ENCODE results near the gene SPTAN1. TPM values are rescaled to one million over a fixed set of nuclear protein-coding genes. Genes with fewer than 3 reads are reported as not detected.

The SPTAN1 gene
- total RNA-seq, 1 experiment from 2014 or later = 408 TPM

DNA sequence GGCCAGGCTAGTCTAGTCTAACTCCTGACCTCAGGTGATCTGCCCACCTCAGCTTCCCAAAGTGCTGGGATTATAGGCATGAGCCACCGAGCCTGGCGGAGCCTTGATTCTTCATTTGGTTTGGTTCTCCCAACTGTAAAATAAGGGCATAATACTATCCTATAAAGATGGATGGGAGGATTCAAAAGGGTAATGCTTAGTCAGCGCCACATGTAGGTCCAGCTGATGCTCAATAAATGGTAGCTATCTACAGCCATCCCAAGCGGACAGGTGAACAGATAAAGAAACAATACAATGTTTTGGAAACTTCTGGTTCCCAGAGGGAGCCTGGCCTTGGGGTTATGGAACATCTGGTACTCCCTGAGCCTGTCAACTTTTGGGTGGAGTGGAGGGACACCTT is 123.0 kb downstream of the SPTAN1 start:
- POLR2A ChIA-PET = interaction anchor here (0.5 kb wide), 1 partner anchor 17 kb away, joined by 4 read pairs; no protein-coding TSS in a partner anchor
- no peaks in the 10 kb centered on the region for H3K27me3 Mint-ChIP-seq (ENCODE audit: insufficient read depth, unreplicated experiment)

DNA sequence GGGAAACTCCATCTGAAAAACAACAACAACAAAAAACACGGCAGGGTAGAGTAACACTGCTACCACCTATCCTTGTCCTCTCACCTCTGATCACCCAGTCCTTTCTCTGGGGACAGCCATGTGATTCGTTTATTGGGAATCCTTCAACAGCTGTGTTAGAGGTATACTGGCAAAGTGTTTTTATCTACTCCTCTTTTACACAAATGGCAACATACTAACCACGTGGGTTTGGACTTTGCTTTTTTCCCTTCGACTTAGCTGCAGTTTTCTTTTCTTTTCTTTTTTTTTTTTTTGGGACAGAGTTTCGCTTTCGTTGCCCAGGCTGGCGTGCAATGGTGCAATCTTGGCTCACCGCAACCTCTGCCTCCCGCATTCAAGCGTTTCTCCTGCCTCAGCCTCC is 125.4 kb downstream of the SPTAN1 start:
- H3K4me3 Mint-ChIP-seq (ENCODE audit: unreplicated experiment) = no peak overlapping the region
- H3K36me3 ChIP-seq (ENCODE audit: control insufficient read depth, insufficient read depth, low read length) = no peaks in the 10 kb centered on the region
- intact Hi-C loops (cut with micrococcal nuclease; ENCODE audit: unreplicated experiment) = no loop called here
- H3K4me3 ChIP-seq (ENCODE audit: low read depth, low read length) = no peak overlapping the region
- no peak overlapping the region for H3K27ac Mint-ChIP-seq (ENCODE audit: unreplicated experiment)
- H3K4me1 Mint-ChIP-seq (ENCODE audit: low read depth, unreplicated experiment) = peaks cover under 1% of the 10 kb centered on the region
- no TSS peak for BruUV-seq (replicated peaks)
- peaks cover 1% of the 10 kb centered on the region for H3K4me1 ChIP-seq
- no peaks in the 10 kb centered on the region for H3K9me3 Mint-ChIP-seq (ENCODE audit: unreplicated experiment)
- TF ChIP-seq, protein P1, sequence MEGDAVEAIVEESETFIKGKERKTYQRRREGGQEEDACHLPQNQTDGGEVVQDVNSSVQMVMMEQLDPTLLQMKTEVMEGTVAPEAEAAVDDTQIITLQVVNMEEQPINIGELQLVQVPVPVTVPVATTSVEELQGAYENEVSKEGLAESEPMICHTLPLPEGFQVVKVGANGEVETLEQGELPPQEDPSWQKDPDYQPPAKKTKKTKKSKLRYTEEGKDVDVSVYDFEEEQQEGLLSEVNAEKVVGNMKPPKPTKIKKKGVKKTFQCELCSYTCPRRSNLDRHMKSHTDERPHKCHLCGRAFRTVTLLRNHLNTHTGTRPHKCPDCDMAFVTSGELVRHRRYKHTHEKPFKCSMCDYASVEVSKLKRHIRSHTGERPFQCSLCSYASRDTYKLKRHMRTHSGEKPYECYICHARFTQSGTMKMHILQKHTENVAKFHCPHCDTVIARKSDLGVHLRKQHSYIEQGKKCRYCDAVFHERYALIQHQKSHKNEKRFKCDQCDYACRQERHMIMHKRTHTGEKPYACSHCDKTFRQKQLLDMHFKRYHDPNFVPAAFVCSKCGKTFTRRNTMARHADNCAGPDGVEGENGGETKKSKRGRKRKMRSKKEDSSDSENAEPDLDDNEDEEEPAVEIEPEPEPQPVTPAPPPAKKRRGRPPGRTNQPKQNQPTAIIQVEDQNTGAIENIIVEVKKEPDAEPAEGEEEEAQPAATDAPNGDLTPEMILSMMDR (IDR thresholded peaks at IDR 0.05; ENCODE audit: insufficient read depth in 1 of 2, low read depth in 1 of 2, low read length in 1 of 2, severe bottlenecking in 1 of 2, unreplicated experiment in 1 of 2) = no peak
- peaks cover 4% of the 10 kb centered on the region for H3K36me3 Mint-ChIP-seq (ENCODE audit: insufficient read depth, unreplicated experiment)
- POLR2A ChIA-PET = no interaction called here
- no peaks in the 10 kb centered on the region for H3K27me3 Mint-ChIP-seq (ENCODE audit: insufficient read depth, unreplicated experiment)
- H3K27me3 ChIP-seq (replicated peaks; ENCODE audit: control insufficient read depth, insufficient read depth, low read length) = no peaks in the 10 kb centered on the region
- DNase-seq = no peak
- CTCF ChIA-PET = no interaction called here
- no peaks in the 10 kb centered on the region for H3K9me3 ChIP-seq

More for the DNA sequence above, 123.0 kb downstream of the SPTAN1 start:
- intact Hi-C loops (cut with micrococcal nuclease; ENCODE audit: unreplicated experiment) = no loop called here
- Mint-ChIP-seq H3K4me3 (ENCODE audit: unreplicated experiment) (no peak overlapping the region), H3K27ac (ENCODE audit: unreplicated experiment) (no peak overlapping the region), H3K36me3 (ENCODE audit: insufficient read depth, unreplicated experiment) (peaks cover 4% of the 10 kb centered on the region), H3K4me1 (ENCODE audit: low read depth, unreplicated experiment) (no peaks in the 10 kb centered on the region), H3K9me3 (ENCODE audit: unreplicated experiment) (no peaks in the 10 kb centered on the region)
- no peaks in the 10 kb centered on the region for H3K4me1 ChIP-seq
- H3K4me3 ChIP-seq (ENCODE audit: low read depth, low read length) = no peak overlapping the region
- no peaks in the 10 kb centered on the region for H3K27me3 ChIP-seq (replicated peaks; ENCODE audit: control insufficient read depth, insufficient read depth, low read length)
- no peaks in the 10 kb centered on the region for H3K36me3 ChIP-seq (ENCODE audit: control insufficient read depth, insufficient read depth, low read length)
- DNase-seq = no peak
- H3K9me3 ChIP-seq = no peaks in the 10 kb centered on the region
- CTCF ChIA-PET = no interaction called here
- BruUV-seq (replicated peaks) = no TSS peak
- TF ChIP-seq, protein P1 (IDR thresholded peaks at IDR 0.05; ENCODE audit: insufficient read depth in 1 of 2, low read depth in 1 of 2, low read length in 1 of 2, severe bottlenecking in 1 of 2, unreplicated experiment in 1 of 2) = no peak

Other genes with a start within 250 kb of the SPTAN1 start
- gene TRUB2, start 230.1 kb upstream of the SPTAN1 start, total RNA-seq (2022) = 34.1 and 37.4 TPM in 2 replicates
- 48.9 and 49.5 TPM in 2 replicates for gene COQ4, start 229.7 kb upstream of the SPTAN1 start, total RNA-seq (2022)
- 21.1 and 22.8 TPM in 2 replicates for gene SLC27A4, start 212.1 kb upstream of the SPTAN1 start, total RNA-seq (2022)
- gene URM1, start 181.2 kb upstream of the SPTAN1 start, total RNA-seq (2022) = 55.9 and 62.7 TPM in 2 replicates
- 12.3 and 18.7 TPM in 2 replicates for gene CERCAM, start 131.7 kb upstream of the SPTAN1 start, total RNA-seq (2022)
- gene ODF2, start 96.6 kb upstream of the SPTAN1 start, total RNA-seq (2022) = 34.6 and 34.9 TPM in 2 replicates
- 30.4 and 30.8 TPM in 2 replicates for gene GLE1, start 47.9 kb upstream of the SPTAN1 start, total RNA-seq (2022)
- 80.2 and 80.8 TPM in 2 replicates for gene DYNC2I2, start 104.3 kb downstream of the SPTAN1 start, total RNA-seq (2022)
- gene SET, start 136.6 kb downstream of the SPTAN1 start, total RNA-seq (2022) = 710 and 745 TPM in 2 replicates
- gene PKN3, start 149.9 kb downstream of the SPTAN1 start, total RNA-seq (2022) = 1.6 and 2.1 TPM in 2 replicates
- 71.0 and 73.7 TPM in 2 replicates for gene ZDHHC12, start 171.5 kb downstream of the SPTAN1 start, total RNA-seq (2022)
- gene ZER1, start 219.3 kb downstream of the SPTAN1 start, total RNA-seq (2022) = 21.7 and 28.6 TPM in 2 replicates
- gene TBC1D13, start 234.7 kb downstream of the SPTAN1 start, total RNA-seq (2022) = 35.6 and 39.9 TPM in 2 replicates